ENCODE results near the gene ATP10B. TPM values are rescaled to one million over a fixed set of nuclear protein-coding genes. Genes with fewer than 3 reads are reported as not detected.

Gene ATP10B
- total RNA-seq, 3 donors from 2014 or later (not counting 1 experiment from before 2014, with no cell fraction given) = not detected

- no peak overlapping the region for H3K27ac ChIP-seq (ENCODE audit: low read length)
- no CpG with 5 or more reads among the region's 2 CpGs for WGBS (ENCODE audit: insufficient coverage)
- no peak overlapping the region for H3K4me3 ChIP-seq (ENCODE audit: low read length)
- Mint-ChIP-seq H3K27me3 (ENCODE audit: low read depth in 2 of 2) (no peaks in the 10 kb centered on the region), H3K4me1 (no peaks in the 10 kb centered on the region), H3K27ac (no peak overlapping the region), H3K4me3 (no peak overlapping the region), H3K36me3 (no peaks in the 10 kb centered on the region), H3K9me3 (peaks cover 3 to 6% of the 10 kb centered on the region in 2 donors)
- no peak for TF ChIP-seq CTCF (IDR thresholded peaks at IDR 0.05)
- no peaks in the 10 kb centered on the region for H3K9me3 ChIP-seq (ENCODE audit: control insufficient read depth, insufficient read depth, low read length)
- no peak for DNase-seq
- ATAC-seq = no peak
- no peaks in the 10 kb centered on the region for H3K4me1 ChIP-seq (ENCODE audit: control insufficient read depth, insufficient read depth, low read length)
- H3K27me3 ChIP-seq (ENCODE audit: control insufficient read depth, insufficient read depth, low read length) = no peaks in the 10 kb centered on the region
- H3K36me3 ChIP-seq (ENCODE audit: control insufficient read depth, insufficient read depth, low read length) = no peaks in the 10 kb centered on the region
- intact Hi-C loops (cut with micrococcal nuclease) = no loop called here
Observed at GRCh38 chr5:160844177-160844576, 7.8 kb downstream of the ATP10B start.

GRCh38 chr5:160843240-160843639 lies 8.8 kb downstream of the ATP10B start:
- Mint-ChIP-seq H3K9me3 (peaks cover 3 to 9% of the 10 kb centered on the region in 2 donors), H3K4me1 (no peaks in the 10 kb centered on the region), H3K4me3 (no peak overlapping the region), H3K36me3 (no peaks in the 10 kb centered on the region), H3K27me3 (ENCODE audit: low read depth in 2 of 2) (no peaks in the 10 kb centered on the region), H3K27ac (no peak overlapping the region)
- no peaks in the 10 kb centered on the region for H3K27me3 ChIP-seq (ENCODE audit: control insufficient read depth, insufficient read depth, low read length)
- H3K9me3 ChIP-seq (ENCODE audit: control insufficient read depth, insufficient read depth, low read length) = no peaks in the 10 kb centered on the region
- WGBS (ENCODE audit: insufficient coverage) = 20% methylated on average over 1 of the region's 2 CpGs
- no peaks in the 10 kb centered on the region for H3K36me3 ChIP-seq (ENCODE audit: control insufficient read depth, insufficient read depth, low read length)
- TF ChIP-seq CTCF (IDR thresholded peaks at IDR 0.05) = no peak
- no peak overlapping the region for H3K4me3 ChIP-seq (ENCODE audit: low read length)
- H3K4me1 ChIP-seq (ENCODE audit: control insufficient read depth, insufficient read depth, low read length) = no peaks in the 10 kb centered on the region
- no peak overlapping the region for H3K27ac ChIP-seq (ENCODE audit: low read length)
- intact Hi-C loops (cut with micrococcal nuclease) = no loop called here
- no peak for DNase-seq
- ATAC-seq = no peak

- Mint-ChIP-seq H3K27me3 (ENCODE audit: low read depth in 2 of 2) (no peaks in the 10 kb centered on the region), H3K27ac (no peak overlapping the region), H3K9me3 (peaks cover 6 to 17% of the 10 kb centered on the region in 2 donors), H3K36me3 (peaks cover 4% of the 10 kb centered on the region), H3K4me3 (no peak overlapping the region), H3K4me1 (no peaks in the 10 kb centered on the region)
- Histone ChIP-seq H3K9me3 (ENCODE audit: control insufficient read depth, insufficient read depth, low read length) (no peaks in the 10 kb centered on the region), H3K4me1 (ENCODE audit: control insufficient read depth, insufficient read depth, low read length) (no peaks in the 10 kb centered on the region), H3K36me3 (ENCODE audit: control insufficient read depth, insufficient read depth, low read length) (no peaks in the 10 kb centered on the region), H3K27ac (ENCODE audit: low read length) (no peak overlapping the region), H3K27me3 (ENCODE audit: control insufficient read depth, insufficient read depth, low read length) (no peaks in the 10 kb centered on the region), H3K4me3 (ENCODE audit: low read length) (no peak overlapping the region)
- 85% methylated on average over 2 of the region's 3 CpGs for WGBS (ENCODE audit: insufficient coverage)
- no peak for TF ChIP-seq CTCF (IDR thresholded peaks at IDR 0.05)
- no peak for ATAC-seq
- no peak for DNase-seq
- intact Hi-C loops (cut with micrococcal nuclease) = no loop called here
Observed at GRCh38 chr5:160837749-160838593, 14.0 kb downstream of the ATP10B start.

Data from natural killer cell (primary cell).